Transverse colon (tissue), 4 donors: ENCODE measurements around the gene MAP6D1. TPM values are rescaled to one million over a fixed set of nuclear protein-coding genes. Genes with fewer than 3 reads are reported as not detected.

Experiments used
- DNase-seq: peaks from one replicate; pipeline ENCODE4 v3.0.0-alpha.2; 2019
- H3K27ac ChIP-seq, 4 donors: fragments of 200-600 bp; sonication (generic); 2 replicates each; pipeline ENCODE4 v1.5.1; 2016 to 2018; ENCODE audit warnings: inconsistent platforms in 4 of 4
- H3K27me3 ChIP-seq: fragments of 200-600 bp; sonication (generic); 2 replicates; pipeline ENCODE4 v1.5.1; 2017; ENCODE audit warnings: inconsistent platforms
- H3K36me3 ChIP-seq, 4 donors: fragments of 200-600 bp; sonication (generic); 2 replicates each; pipeline ENCODE4 v1.5.1; 2017 to 2019; ENCODE audit warnings: inconsistent platforms in 4 of 4
- H3K4me1 ChIP-seq, 4 donors: fragments of 200-600 bp; sonication (generic); 2 replicates each; pipeline ENCODE4 v1.5.1; 2017 to 2020; ENCODE audit warnings: inconsistent platforms in 4 of 4
- H3K4me3 ChIP-seq, 4 donors: fragments of 200-600 bp; sonication (generic); 1 replicate in 1 of 4; 2 replicates in 3 of 4; pipeline versions ENCODE4 v1.5.1 to v1.6.1; 2017 to 2019; ENCODE audit warnings: inconsistent platforms in 4 of 4
- H3K9me3 ChIP-seq, 2 donors: fragments of 200-600 bp; sonication (generic); 2 replicates each; pipeline ENCODE4 v1.5.1; 2017 to 2019; ENCODE audit warnings: inconsistent platforms in 2 of 2
- CTCF ChIP-seq, 5 experiments: fragments of 200-600 bp in 3 of 5; fragments of 450-650 bp in 2 of 5; sonication (generic) in 3 of 5; IDR thresholded peaks; 1 replicate in 2 of 5; 2 replicates in 3 of 5; pipeline ENCODE4 v1.5.1; 2016 to 2017; ENCODE audit warnings: antibody characterized with exemption in 5 of 5, inconsistent platforms in 3 of 5, mild to moderate bottlenecking in 2 of 5, moderate library complexity in 1 of 5
- EP300 ChIP-seq: sonication (generic); formaldehyde crosslinking; IDR thresholded peaks from one replicate; pipeline ENCODE4 v1.6.1; 2017; ENCODE audit warnings: antibody characterized with exemption, low read depth
- POLR2A ChIP-seq: fragments of 450-650 bp; IDR thresholded peaks from one replicate; pipeline ENCODE4 v1.6.1; 2016; ENCODE audit warnings: antibody characterized with exemption, mild to moderate bottlenecking, moderate library complexity
- POLR2AphosphoS5 ChIP-seq, 3 donors: sonication (generic); formaldehyde crosslinking; IDR thresholded peaks; one replicate each; pipeline ENCODE4 v1.6.1; 2016; ENCODE audit warnings: antibody characterized with exemption in 3 of 3
- WGBS, 2 donors: methylation state at CpG; one replicate each; pipeline ENCODE4 v1.1.5; 2018; ENCODE audit warnings: low coverage in 1 of 2; 5-methylcytosine and 5-hydroxymethylcytosine counted together
- in situ Hi-C, 4 donors: fragments of 200-750 bp; cut with MboI; loops; one replicate each; pipeline versions ENCODE4 v1.15.0 to v1.15.1; 2017; ENCODE audit warnings: low sequenced_read_pairs in 3 of 4, low pct_ligation_motif_present in 1 of 4, low pct_unique_long_range_greater_than_20kb in 1 of 4
- intact Hi-C: fragments of 100-400 bp; cut with DNase I; formaldehyde crosslinking; loops from one replicate; pipeline ENCODE4 v1.15.1; 2023; ENCODE audit warnings: low total_unique reads
- total RNA-seq, 4 donors: library from RNA; depleted of rRNA; stranded (reverse); fragments of >200 nt; gene quantifications; one replicate each; pipeline ENCODE4 v1.1.0, GENCODE V29; 2016

The MAP6D1 gene
- total RNA-seq, 4 donors from 2014 or later = 1.4 to 2.1 TPM; not detected in 2

GRCh38 chr3:183799461-183799860, 25.9 kb downstream of the MAP6D1 start:
- no peaks in the 10 kb centered on the region for H3K4me1 ChIP-seq
- DNase-seq = no peak
- H3K36me3 ChIP-seq = peaks cover 0 to 47% (median 22%) of the 10 kb centered on the region in 4 donors
- TF ChIP-seq POLR2AphosphoS5 (IDR thresholded peaks at IDR 0.05) = no peak
- TF ChIP-seq CTCF (IDR thresholded peaks at IDR 0.05) = no peak
- no peak for TF ChIP-seq EP300
- intact Hi-C loops = no loop called here
- no peak overlapping the region for H3K4me3 ChIP-seq
- H3K9me3 ChIP-seq = no peaks in the 10 kb centered on the region
- in situ Hi-C loops = no loop called here
- 85 to 92% methylated on average over 3 to 5 of the region's 5 CpGs for WGBS, 2 donors
- no peaks in the 10 kb centered on the region for H3K27me3 ChIP-seq
- H3K27ac ChIP-seq = no peak overlapping the region

GRCh38 chr3:183797996-183798395, 27.4 kb downstream of the MAP6D1 start:
- no peak overlapping the region for H3K4me3 ChIP-seq
- no peaks in the 10 kb centered on the region for H3K4me1 ChIP-seq
- in situ Hi-C loops = no loop called here
- TF ChIP-seq POLR2AphosphoS5 (IDR thresholded peaks at IDR 0.05) (no peak), CTCF (IDR thresholded peaks at IDR 0.05) (no peak), EP300 (no peak), POLR2A (no peak)
- peaks cover 0 to 33% (median 18%) of the 10 kb centered on the region in 4 donors for H3K36me3 ChIP-seq
- H3K27me3 ChIP-seq = no peaks in the 10 kb centered on the region
- H3K9me3 ChIP-seq = no peaks in the 10 kb centered on the region
- intact Hi-C loops = no loop called here
- WGBS, 2 donors = 95 to 100% methylated on average over 2 to 9 of the region's 9 CpGs
- H3K27ac ChIP-seq = no peak overlapping the region
- no peak for DNase-seq

- in situ Hi-C loops (no loop called here), intact Hi-C loops (no loop called here)
- 95 to 98% methylated on average over 6 of the region's 6 CpGs for WGBS, 2 donors
- DNase-seq = no peak
- Histone ChIP-seq H3K36me3 (peaks cover 0 to 30% (median 16%) of the 10 kb centered on the region in 4 donors), H3K4me3 (no peak overlapping the region), H3K27me3 (no peaks in the 10 kb centered on the region), H3K9me3 (no peaks in the 10 kb centered on the region), H3K4me1 (no peaks in the 10 kb centered on the region), H3K27ac (no peak overlapping the region)
- TF ChIP-seq POLR2AphosphoS5 (IDR thresholded peaks at IDR 0.05) = no peak
- no peak for TF ChIP-seq POLR2A
- no peak for TF ChIP-seq CTCF (IDR thresholded peaks at IDR 0.05)
- TF ChIP-seq EP300 = no peak
Observed at GRCh38 chr3:183796372-183796771, 29.0 kb downstream of the MAP6D1 start.

- Histone ChIP-seq H3K27ac (no peak overlapping the region), H3K4me3 (no peak overlapping the region), H3K27me3 (no peaks in the 10 kb centered on the region), H3K4me1 (no peaks in the 10 kb centered on the region), H3K36me3 (peaks cover 0 to 16% (median 7%) of the 10 kb centered on the region in 4 donors), H3K9me3 (no peaks in the 10 kb centered on the region)
- in situ Hi-C loops (no loop called here), intact Hi-C loops (no loop called here)
- TF ChIP-seq POLR2A = no peak
- no peak for TF ChIP-seq POLR2AphosphoS5 (IDR thresholded peaks at IDR 0.05)
- WGBS, 2 donors = 89 to 90% methylated on average over 4 of the region's 4 CpGs
- no peak for DNase-seq
Observed at GRCh38 chr3:183794452-183794851, 30.9 kb downstream of the MAP6D1 start.

GRCh38 chr3:183792976-183793375, 32.4 kb downstream of the MAP6D1 start:
- TF ChIP-seq EP300 = no peak
- no peak for TF ChIP-seq POLR2A
- no peak for TF ChIP-seq POLR2AphosphoS5 (IDR thresholded peaks at IDR 0.05)
- TF ChIP-seq CTCF (IDR thresholded peaks at IDR 0.05) = no peak
- Histone ChIP-seq H3K4me1 (no peaks in the 10 kb centered on the region), H3K9me3 (no peaks in the 10 kb centered on the region), H3K27ac (no peak overlapping the region), H3K4me3 (no peak overlapping the region), H3K27me3 (no peaks in the 10 kb centered on the region), H3K36me3 (peaks cover 0 to 8% (median 3%) of the 10 kb centered on the region in 4 donors)
- 87 to 94% methylated on average over 6 of the region's 6 CpGs for WGBS, 2 donors
- in situ Hi-C loops = no loop called here
- DNase-seq = no peak
- intact Hi-C loops = no loop called here
